Fibroblast of skin of scalp (primary cell): Measurements from ENCODE around the gene CPSF2.
"Not testable (repeated sequence)": the region's sequence is repeated elsewhere in the genome, so short reads cannot be mapped to it uniquely, and the experiment has no call there.

ENCODE experiments used
- DNase-seq: peaks from one replicate; pipeline ENCODE4 v3.0.0-alpha.2; 2013

CPSF2 gene

GRCh38 chr14:92160619-92161018 lies 38.9 kb downstream of the CPSF2 start:
- DNase-seq: peak; percentile 53

GRCh38 chr14:92161521-92161920 lies 39.8 kb downstream of the CPSF2 start:
- DNase-seq: no peak

GRCh38 chr14:92164958-92165357 lies 43.2 kb downstream of the CPSF2 start:
- no peak for DNase-seq

GRCh38 chr14:92173668-92174067 lies 51.9 kb downstream of the CPSF2 start:
- DNase-seq: peak; percentile 30

- no peak for DNase-seq
These were observed 54.0 kb downstream of the CPSF2 start for GRCh38 chr14:92175811-92176210.

GRCh38 chr14:92176476-92176875 lies 54.7 kb downstream of the CPSF2 start:
- no peak for DNase-seq

GRCh38 chr14:92179178-92179577 lies 57.4 kb downstream of the CPSF2 start:
- not testable (repeated sequence) for DNase-seq

GRCh38 chr14:92185559-92185958 lies 63.8 kb downstream of the CPSF2 start:
- DNase-seq: no peak

- not testable (repeated sequence) for DNase-seq
These were observed 65.8 kb downstream of the CPSF2 start for GRCh38 chr14:92187616-92188015.

- no peak for DNase-seq
These were observed 69.0 kb downstream of the CPSF2 start for GRCh38 chr14:92190768-92191167.

GRCh38 chr14:92198804-92199203 lies 77.0 kb downstream of the CPSF2 start:
- no peak for DNase-seq

GRCh38 chr14:92199763-92200162 lies 78.0 kb downstream of the CPSF2 start:
- no peak for DNase-seq

GRCh38 chr14:92203116-92203515 lies 81.3 kb downstream of the CPSF2 start:
- no peak for DNase-seq

GRCh38 chr14:92204792-92205191 lies 83.0 kb downstream of the CPSF2 start:
- DNase-seq: no peak

- no peak for DNase-seq
These were observed 85.5 kb downstream of the CPSF2 start for GRCh38 chr14:92207012-92207927.

GRCh38 chr14:92207928-92208265 lies 86.1 kb downstream of the CPSF2 start:
- no peak for DNase-seq

GRCh38 chr14:92209141-92209540 lies 87.4 kb downstream of the CPSF2 start:
- DNase-seq: no peak

- DNase-seq: not testable (repeated sequence)
These were observed 91.4 kb downstream of the CPSF2 start for GRCh38 chr14:92213125-92213524.

GRCh38 chr14:92215579-92215978 lies 93.8 kb downstream of the CPSF2 start:
- no peak for DNase-seq

GRCh38 chr14:92217936-92218335 lies 96.2 kb downstream of the CPSF2 start:
- DNase-seq: peak; percentile 69
